HG03135 (cell line): ENCODE results near the gene TTLL5.

Experiments used
- ATAC-seq: cut with Tn5 transposase; IDR thresholded peaks from one replicate; pipeline ENCODE4 v1.9.1; 2021; ENCODE audit warnings: mild to moderate bottlenecking, moderate library complexity; ENCODE audit not compliant: unreplicated experiment

Gene TTLL5

GRCh38 chr14:75734854-75735253, 73.8 kb downstream of the TTLL5 start:
- ATAC-seq, result no peak

- ATAC-seq, result no peak
Observed at GRCh38 chr14:75736845-75737485, 75.9 kb downstream of the TTLL5 start.

- ATAC-seq, result no peak
Observed at GRCh38 chr14:75738192-75738591, 77.1 kb downstream of the TTLL5 start.

GRCh38 chr14:75742867-75743266, 81.8 kb downstream of the TTLL5 start:
- ATAC-seq, result no peak

- ATAC-seq, result no peak
Observed at GRCh38 chr14:75747899-75748298, 86.9 kb downstream of the TTLL5 start.

GRCh38 chr14:75748336-75748735, 87.3 kb downstream of the TTLL5 start:
- ATAC-seq, result no peak

- no peak for ATAC-seq
Observed at GRCh38 chr14:75751296-75751695, 90.2 kb downstream of the TTLL5 start.

- no peak for ATAC-seq
Observed at GRCh38 chr14:75752086-75752485, 91.0 kb downstream of the TTLL5 start.

- ATAC-seq, result no peak
Observed at GRCh38 chr14:75752907-75753594, 92.0 kb downstream of the TTLL5 start.

GRCh38 chr14:75753696-75754095, 92.7 kb downstream of the TTLL5 start:
- ATAC-seq, result no peak

GRCh38 chr14:75757644-75758402, 96.8 kb downstream of the TTLL5 start:
- no peak for ATAC-seq

GRCh38 chr14:75764020-75764419, 103.0 kb downstream of the TTLL5 start:
- ATAC-seq, result no peak

GRCh38 chr14:75769047-75769685, 108.1 kb downstream of the TTLL5 start:
- ATAC-seq, result no peak

- ATAC-seq, result no peak
Observed at GRCh38 chr14:75770635-75771034, 109.6 kb downstream of the TTLL5 start.

GRCh38 chr14:75771595-75771994, 110.5 kb downstream of the TTLL5 start:
- ATAC-seq, result no peak

GRCh38 chr14:75773046-75773445, 112.0 kb downstream of the TTLL5 start:
- no peak for ATAC-seq

- ATAC-seq, result no peak
Observed at GRCh38 chr14:75781096-75781495, 120.0 kb downstream of the TTLL5 start.

- no peak for ATAC-seq
Observed at GRCh38 chr14:75783184-75783583, 122.1 kb downstream of the TTLL5 start.

GRCh38 chr14:75783602-75784313, 122.7 kb downstream of the TTLL5 start:
- ATAC-seq, result no peak

- ATAC-seq, result no peak
Observed at GRCh38 chr14:75784314-75784686, 123.3 kb downstream of the TTLL5 start.

GRCh38 chr14:75793806-75794205, 132.8 kb downstream of the TTLL5 start:
- no peak for ATAC-seq
